HL-60 (cell line): ENCODE measurements around the gene PTPRK.
"Not testable (repeated sequence)": the region's sequence is repeated elsewhere in the genome, so short reads cannot be mapped to it uniquely, and the experiment has no call there.

Source experiments
- DNase-seq, 2 experiments: peaks; one replicate each; pipeline ENCODE4 v3.0.0-alpha.2; 2010 to 2020; ENCODE audit warnings: low read depth in 1 of 2, low spot score in 1 of 2
- H3K27ac ChIP-seq: fragments of 250-450 bp; sonication (Bioruptor Pico); replicated peaks from 2 replicates; pipeline ENCODE4 v1.5.1; 2020; ENCODE audit warnings: mild to moderate bottlenecking, moderate library complexity
- H3K27me3 ChIP-seq: fragments of 250-450 bp; sonication (Bioruptor Pico); 2 replicates; pipeline ENCODE4 v1.5.1; 2021; ENCODE audit warnings: mild to moderate bottlenecking, moderate library complexity; ENCODE audit not compliant: insufficient read depth, poor library complexity, severe bottlenecking
- H3K4me3 ChIP-seq: replicated peaks from 2 replicates; pipeline ENCODE4 v1.5.1; 2011; ENCODE audit warnings: mild to moderate bottlenecking, control low read depth, low read length; ENCODE audit not compliant: insufficient read depth
- CTCF ChIP-seq: IDR thresholded peaks from one replicate; pipeline ENCODE4 v1.5.1; 2011; ENCODE audit warnings: low read length, control low read depth, inconsistent platforms; ENCODE audit not compliant: insufficient read depth
- GABPA ChIP-seq: IDR thresholded peaks from 2 replicates; pipeline ENCODE4 v1.6.1; 2012; ENCODE audit warnings: low read depth
- POLR2AphosphoS5 ChIP-seq: IDR thresholded peaks from 2 replicates; pipeline ENCODE4 v1.6.1; 2012; ENCODE audit warnings: low read depth
- REST ChIP-seq: IDR thresholded peaks from 2 replicates; pipeline ENCODE4 v1.6.1; 2012; ENCODE audit warnings: low read depth; ENCODE audit not compliant: insufficient replicate concordance
- SPI1 ChIP-seq: IDR thresholded peaks from 2 replicates; pipeline ENCODE4 v1.6.1; 2012; ENCODE audit warnings: low read depth, mild to moderate bottlenecking, borderline replicate concordance

PTPRK gene

GRCh38 chr6:127992144-127992543 lies 528.3 kb downstream of the PTPRK start:
- H3K27me3 ChIP-seq: no peaks in the 10 kb centered on the region
- TF ChIP-seq REST (no peak), SPI1 (no peak), GABPA (no peak), CTCF (no peak)
- DNase-seq: no peak
- H3K4me3 ChIP-seq: no peak overlapping the region
- H3K27ac ChIP-seq: no peak overlapping the region

GRCh38 chr6:127990074-127990473 lies 530.3 kb downstream of the PTPRK start:
- no peak overlapping the region for H3K27ac ChIP-seq
- no peaks in the 10 kb centered on the region for H3K27me3 ChIP-seq
- no peak for DNase-seq
- TF ChIP-seq CTCF (no peak), SPI1 (no peak), POLR2AphosphoS5 (no peak), REST (no peak), GABPA (no peak)
- no peak overlapping the region for H3K4me3 ChIP-seq

- no peak for TF ChIP-seq GABPA
- no peak for TF ChIP-seq REST
- TF ChIP-seq SPI1: no peak
- no peak for TF ChIP-seq CTCF
- TF ChIP-seq POLR2AphosphoS5: no peak
- DNase-seq: no peak
- H3K27ac ChIP-seq: no peak overlapping the region
- no peak overlapping the region for H3K4me3 ChIP-seq
- H3K27me3 ChIP-seq: no peaks in the 10 kb centered on the region
Observed at GRCh38 chr6:127980996-127981395, 539.4 kb downstream of the PTPRK start.

GRCh38 chr6:127978185-127978584 lies 542.2 kb downstream of the PTPRK start:
- not testable (repeated sequence) for H3K27me3 ChIP-seq, H3K4me3 ChIP-seq, DNase-seq, H3K27ac ChIP-seq
